Epithelial cell of umbilical artery (primary cell): ENCODE measurements around the gene WDR64. TPM values are rescaled to one million over a fixed set of nuclear protein-coding genes. Genes with fewer than 3 reads are reported as not detected.

Source experiments
- total RNA-seq: library from RNA; depleted of rRNA; stranded (reverse); fragments of >200 nt; gene quantifications from 2 replicates; pipeline ENCODE4 v1.2.3, GENCODE V29; 2014

The WDR64 gene
- not detected in 2 replicates for total RNA-seq

GRCh38 chr1:241652012-241652411, at the start of gene WDR64:
WDR64 (plus strand) TSS chr1:241652281; CDS start chr1:241652485, 204 bp downstream.

GRCh38 chr1:241640149-241640866, 11.8 kb upstream of the WDR64 start, which contains the start of the genes CHML and OPN3:
CHML (minus strand) TSS chr1:241640369; CDS start chr1:241635766, 4,603 bp downstream.
OPN3 (minus strand) TSS chr1:241640369; CDS start chr1:241640254, 115 bp downstream.

GRCh38 chr1:241847796-241848685, 196.0 kb downstream of the WDR64 start, which contains the start of gene EXO1:
EXO1 (plus strand) TSS chr1:241848204; CDS start chr1:241850426, 2,222 bp downstream.

Other genes starting within 250 kb of the WDR64 start
- gene FH, start 132.5 kb upstream of the WDR64 start, total RNA-seq = 99.5 and 115 TPM in 2 replicates
- under 0.01 TPM in 1 of 2 replicates, not detected in the other for gene KMO, start 119.9 kb upstream of the WDR64 start, total RNA-seq
- 14.6 and 16.0 TPM in 2 replicates for gene CHML, start 11.9 kb upstream of the WDR64 start, total RNA-seq
- 27.0 and 29.0 TPM in 2 replicates for gene OPN3, start 11.9 kb upstream of the WDR64 start, total RNA-seq
- 13.0 and 22.3 TPM in 2 replicates for gene EXO1, start 195.9 kb downstream of the WDR64 start, total RNA-seq